ENCODE data around the gene BAK1.
A peak's percentile ranks its signal among the peaks of the same experiment; 100 is the strongest.

BAK1 gene

GRCh38 chr6:33586108-33586640 lies 6.1 kb upstream of the BAK1 start:
- no peak for DNase-seq (ENCODE audit: low spot score)

DNA sequence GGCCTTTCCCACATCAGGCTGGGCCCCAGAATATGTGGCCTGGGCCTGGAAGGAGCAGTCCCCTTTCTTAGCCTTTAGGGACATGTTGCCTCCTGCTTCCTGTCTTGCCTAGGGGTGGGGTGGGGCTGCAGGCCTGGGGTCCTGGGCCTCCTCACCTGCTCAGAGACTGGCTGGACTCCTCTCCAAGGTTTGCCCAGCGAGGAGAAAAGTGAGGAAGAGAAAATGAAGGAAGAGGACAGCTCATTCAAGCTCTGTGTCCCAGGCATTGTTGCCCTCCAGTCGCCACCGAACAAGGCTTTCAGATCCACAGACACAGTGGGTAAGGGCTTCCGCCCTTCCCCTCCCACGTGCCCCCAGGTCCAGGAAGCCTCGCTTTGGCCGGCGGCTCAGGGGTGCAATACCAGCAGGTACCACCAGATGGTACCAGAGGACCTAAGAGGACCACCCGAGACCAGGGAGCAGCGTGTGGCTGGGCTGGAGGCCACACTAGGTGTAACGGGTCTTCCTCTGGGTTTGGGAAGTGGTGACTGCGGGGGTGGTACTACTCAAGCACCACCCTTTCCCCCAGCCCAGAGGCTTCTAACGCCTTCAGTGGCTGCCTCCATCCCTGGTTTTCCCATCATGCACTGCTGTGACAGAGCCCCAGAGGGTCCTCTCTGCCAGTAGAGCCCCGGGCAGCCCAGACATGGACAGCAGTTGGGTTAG lies 5.5 kb upstream of the BAK1 start:
- peak; percentile 82 for DNase-seq (ENCODE audit: low spot score)

DNA sequence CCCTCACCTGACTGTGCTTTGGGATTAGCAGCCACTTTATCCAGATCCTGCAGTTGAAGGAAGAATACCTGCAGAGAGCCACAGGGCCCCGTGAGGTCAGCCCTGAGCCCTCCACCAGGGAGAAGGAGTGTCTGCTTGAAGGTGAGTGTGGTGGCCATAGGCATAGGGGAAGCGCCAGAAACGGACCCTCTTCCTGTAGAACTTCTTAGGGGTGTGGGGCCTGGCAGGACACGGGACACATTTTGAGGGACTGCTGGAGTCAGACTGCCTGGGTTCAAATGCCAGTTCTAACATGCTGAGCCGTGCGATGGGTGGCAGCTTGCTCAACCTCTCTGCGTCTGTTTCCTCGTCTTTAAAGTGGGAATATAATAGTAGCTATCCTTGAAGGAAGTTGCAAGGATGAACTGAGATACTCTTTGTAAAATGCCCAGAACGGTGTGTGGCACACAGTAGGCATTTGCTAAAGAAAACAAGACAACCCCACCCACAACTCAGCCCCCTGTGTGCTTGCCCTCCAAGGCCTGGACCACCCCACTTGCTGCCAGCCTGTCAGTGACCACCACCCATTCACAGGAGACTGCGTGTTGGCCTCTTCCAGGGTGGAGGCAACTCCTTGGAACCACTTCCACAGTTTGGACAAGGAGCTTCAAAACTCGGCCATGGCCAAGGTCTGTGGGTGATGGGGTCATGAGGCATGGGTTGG lies 4.8 kb upstream of the BAK1 start:
- DNase-seq (ENCODE audit: low spot score), result no peak

DNA sequence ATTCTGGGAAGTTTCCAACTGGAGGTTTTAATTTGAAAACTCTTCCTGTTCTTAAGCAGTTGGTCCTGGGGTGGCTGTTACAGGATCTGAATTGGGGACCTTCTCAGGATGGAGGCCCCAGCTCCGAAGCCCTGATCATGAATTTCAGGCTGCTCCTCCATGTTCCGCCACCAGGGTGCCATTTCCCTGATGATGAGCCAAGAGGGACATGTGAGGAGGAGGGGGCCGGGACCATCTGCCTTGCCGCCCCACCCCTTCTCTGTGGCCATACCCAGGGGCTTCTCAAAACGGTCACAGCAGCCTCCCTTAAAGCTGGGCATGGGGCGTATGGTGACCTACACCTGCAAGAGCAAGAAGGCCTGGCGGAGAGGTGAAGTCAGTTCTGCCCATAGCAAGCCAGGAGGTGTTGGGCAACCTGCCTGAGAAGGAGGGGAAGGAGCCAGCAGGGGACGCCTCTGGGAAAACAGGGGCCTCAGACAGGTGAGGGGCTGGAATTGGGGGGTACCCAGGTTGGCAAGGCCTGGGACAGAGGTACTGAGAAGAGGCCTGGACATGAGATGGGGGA lies 3.6 kb upstream of the BAK1 start:
- no peak for DNase-seq (ENCODE audit: low spot score)

DNA sequence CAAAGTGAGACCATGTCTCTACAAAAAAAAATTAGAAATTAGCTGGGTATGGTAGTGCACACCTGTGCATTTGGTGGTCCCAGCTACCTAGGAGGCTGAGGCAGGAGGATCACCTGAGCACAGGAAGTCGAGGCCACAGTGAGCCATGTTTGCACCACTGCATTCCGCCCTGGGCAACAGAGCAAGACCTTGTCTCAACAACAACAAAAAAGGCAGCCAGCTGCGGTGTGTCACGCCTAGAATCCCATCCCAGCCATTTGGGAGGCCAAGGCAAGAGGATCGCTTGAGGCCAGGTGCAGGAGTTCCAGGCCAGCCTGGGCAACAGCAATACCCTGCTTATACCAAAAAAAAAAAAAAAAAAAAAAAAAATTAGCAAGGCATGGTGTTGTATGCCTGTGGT lies 1.1 kb upstream of the BAK1 start:
- no peak for DNase-seq (ENCODE audit: low spot score)

DNA sequence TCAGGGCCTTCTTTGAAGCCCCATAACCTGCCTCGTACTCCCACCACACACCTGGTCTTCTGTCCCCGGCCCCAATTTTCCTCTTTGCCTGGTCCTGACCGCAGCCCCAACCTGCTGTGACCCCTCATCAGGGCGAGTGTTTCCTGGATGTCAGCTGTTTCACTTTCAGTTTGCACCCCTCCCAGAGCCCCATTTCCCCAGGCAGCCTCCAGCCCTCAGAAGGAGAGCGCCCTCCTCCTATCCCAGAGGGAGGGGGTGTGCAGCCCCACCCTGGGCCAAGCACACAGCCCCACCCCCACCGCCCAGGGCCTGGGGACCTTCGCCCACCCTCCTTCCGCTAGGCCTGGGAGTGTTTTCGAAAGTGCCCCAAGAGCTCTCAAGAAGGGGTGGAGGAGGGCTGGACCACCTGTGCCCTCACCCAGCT lies 1.5 kb downstream of the BAK1 start:
- no peak for DNase-seq (ENCODE audit: low spot score)

DNA sequence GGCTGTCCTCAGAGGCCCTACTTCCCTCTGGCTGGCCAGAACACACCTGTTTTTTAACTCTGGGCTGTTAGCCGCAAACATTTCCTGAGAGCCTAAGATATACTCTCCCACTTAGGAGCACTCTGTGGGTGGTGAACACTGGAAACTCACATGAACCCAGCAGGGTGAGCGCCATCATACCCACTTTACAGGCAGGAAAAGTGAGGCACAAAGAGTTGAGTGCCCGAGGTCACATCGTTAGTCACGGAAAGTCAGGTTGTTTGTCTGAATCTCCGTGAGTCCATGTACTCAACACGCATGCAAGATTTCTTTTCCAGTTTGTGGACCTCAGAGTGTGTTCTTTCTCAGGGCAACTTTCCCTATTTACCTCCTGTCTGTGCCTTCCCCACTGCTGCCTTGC lies 1.9 kb downstream of the BAK1 start:
- DNase-seq (ENCODE audit: low spot score), result no peak

GRCh38 chr6:33577718-33578117 lies 2.4 kb downstream of the BAK1 start:
- DNase-seq (ENCODE audit: low spot score), result no peak

DNA sequence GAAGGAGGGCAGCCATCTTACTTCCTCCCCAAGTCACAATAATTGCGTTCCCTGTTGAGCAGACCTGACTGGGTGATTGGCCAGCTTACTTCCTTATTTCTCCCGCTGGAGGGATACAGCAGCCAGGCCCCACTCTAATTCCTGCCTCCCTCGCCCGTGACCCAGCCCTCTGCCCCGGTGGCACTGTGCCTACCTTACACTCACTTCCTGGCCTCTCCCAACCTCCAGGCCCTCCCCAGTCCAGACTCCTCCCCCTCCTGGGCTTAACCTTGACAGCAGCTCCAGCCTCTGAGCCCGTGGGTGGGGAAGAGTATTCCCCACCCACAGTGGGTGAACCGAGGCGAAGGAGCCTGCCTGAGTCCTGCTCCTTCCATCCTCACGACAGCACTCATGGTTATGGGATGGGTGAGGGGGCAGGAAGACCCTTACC lies 3.0 kb downstream of the BAK1 start:
- DNase-seq (ENCODE audit: low spot score), result peak; percentile 75

- no peak for DNase-seq (ENCODE audit: low spot score)
These were observed 3.4 kb downstream of the BAK1 start for GRCh38 chr6:33576668-33577067.

DNA sequence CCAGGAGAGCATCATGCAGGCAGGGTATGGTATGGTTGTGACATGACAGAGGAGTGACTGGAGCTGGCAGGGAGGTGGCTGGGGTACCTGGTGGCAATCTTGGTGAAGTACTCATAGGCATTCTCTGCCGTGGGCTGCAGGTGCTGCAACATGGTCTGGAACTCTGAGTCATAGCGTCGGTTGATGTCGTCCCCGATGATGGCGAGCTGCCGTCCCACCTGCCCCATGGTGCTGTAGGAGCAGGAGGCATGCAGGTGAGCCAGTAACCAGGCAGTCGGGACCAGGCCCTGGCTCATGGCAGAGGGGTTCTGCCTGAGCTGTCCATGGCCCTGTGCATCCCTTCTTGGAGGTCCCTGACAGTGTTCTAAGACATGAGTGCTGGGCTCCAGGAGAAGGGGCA lies 4.9 kb downstream of the BAK1 start:
- no peak for DNase-seq (ENCODE audit: low spot score)

DNA sequence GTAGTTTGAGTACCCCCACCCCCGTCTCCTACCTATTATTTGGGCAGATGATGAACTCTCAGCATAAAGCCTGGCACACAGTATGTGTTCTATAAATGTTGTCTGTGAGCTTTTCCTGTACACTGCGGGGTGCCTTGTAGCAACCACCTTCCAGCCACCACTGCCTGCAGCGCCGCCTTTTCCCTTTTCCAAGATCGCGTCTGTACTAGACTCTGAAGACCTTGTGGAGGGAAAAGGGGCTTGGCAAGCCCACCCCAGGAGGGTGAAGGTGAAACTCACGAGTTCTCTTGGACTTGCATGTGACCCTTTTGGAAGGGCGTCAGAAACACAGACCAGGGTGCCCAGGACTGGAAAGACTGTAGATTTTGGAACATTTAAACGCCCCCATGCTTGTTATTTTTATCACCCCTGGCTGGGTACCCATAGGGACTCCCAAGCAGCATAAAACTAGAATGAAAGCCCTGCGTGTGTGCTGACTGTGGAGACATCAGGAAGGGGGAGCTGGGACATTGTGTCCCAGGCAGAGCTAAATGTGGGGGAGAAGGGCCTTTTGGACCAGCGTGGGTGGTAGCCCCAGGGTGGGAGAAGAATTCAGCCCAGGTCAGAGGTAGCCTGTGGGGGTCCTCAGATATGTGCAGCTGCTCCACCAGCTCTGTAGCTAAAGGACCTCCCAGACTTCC lies 8.3 kb downstream of the BAK1 start:
- DNase-seq (ENCODE audit: low spot score), result no peak

DNA sequence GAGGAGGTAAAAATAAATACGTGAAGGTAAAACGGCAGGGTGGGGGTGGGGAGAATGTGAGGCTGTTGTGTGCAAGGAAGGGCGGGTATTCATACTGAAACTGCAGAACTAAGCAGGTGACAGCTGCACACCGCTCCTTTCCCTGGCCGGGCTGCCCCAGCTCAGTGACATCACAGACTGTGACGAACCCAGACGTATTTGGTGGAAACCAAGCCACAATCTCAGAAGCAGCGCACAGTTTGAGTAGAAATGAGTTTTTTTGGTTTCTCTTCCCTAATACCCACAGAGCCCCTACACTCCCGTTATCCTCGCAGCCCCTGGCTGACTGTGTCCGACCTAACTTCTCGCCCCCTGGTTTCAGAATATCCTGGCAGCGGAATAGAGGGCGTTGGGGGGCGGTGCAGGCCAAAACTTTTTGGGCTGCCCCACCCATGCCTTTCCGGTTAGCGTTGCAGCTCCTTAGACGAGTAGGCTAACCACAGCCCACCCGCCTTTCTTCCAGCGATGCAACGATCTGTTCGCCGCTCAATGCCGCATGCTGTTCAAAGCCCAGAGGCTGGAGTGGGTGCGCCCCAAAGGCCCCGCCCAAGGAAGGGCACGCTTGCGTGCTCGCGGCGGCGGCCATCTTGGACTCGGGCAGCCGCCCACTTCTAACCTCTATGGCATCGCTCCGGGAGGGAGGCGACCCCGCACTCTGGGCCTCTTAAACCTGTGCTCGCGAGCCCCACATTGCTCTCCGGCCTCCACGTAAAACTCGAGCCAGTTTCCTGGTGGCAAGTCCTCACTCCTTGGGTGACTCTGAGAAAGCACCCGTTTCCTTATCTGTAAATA lies 9.1 kb downstream of the BAK1 start:
- peak; percentile 69 for DNase-seq (ENCODE audit: low spot score)

DNA sequence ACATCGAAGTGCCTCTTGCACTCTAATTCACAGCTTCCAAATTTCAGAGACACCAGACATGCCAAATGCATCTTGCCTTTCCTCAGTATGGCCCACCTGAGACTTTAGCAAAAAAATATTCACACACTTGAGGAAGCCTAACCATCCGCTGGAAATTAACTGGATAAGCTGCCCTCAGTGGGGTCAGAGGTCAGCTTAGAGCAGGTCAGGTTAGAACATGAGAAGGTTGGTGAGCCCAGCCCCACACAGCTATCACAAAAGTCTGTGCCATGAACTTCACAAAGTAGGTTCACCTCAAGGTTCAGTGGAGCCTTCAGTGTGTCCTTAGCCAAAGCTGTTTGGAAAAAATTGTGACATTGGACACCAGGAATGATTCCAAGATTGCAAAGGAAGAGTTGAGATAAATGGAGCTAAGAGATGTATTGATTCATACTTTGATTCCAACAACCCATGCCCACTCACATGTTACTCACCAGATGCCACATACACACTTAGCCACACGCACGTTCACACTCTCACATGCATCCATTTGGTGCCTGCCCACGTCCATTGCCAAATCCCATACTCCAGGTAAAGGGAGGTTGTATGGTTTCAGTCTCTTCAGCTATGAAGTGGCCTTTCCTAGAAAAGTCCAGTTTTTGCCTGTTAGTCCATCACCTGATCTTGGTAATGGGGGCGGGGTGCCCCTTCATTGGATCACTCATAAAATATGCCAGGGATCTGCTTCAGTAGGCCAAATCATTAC lies 11.1 kb downstream of the BAK1 start:
- no peak for DNase-seq (ENCODE audit: low spot score)

DNA sequence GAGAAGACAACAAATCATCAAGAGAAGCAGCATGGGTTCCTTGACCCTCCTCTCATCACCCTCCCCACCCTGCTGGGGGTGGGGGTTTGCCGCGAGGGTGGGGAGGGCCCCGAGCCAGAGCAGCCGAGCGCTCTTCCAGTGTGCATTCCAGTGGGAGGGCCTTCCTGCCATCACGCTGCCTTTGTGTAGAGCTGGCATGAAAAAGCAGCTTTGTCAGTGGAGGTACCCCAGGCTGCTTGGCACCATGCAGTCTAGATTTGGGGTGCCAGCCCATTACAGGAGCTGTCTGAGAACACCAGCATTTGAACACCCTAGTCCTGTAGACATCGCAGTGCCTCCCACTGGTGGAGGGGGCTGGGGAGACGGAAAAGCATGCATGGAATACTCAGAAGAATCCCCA lies 12.2 kb downstream of the BAK1 start:
- DNase-seq (ENCODE audit: low spot score), result no peak

DNA sequence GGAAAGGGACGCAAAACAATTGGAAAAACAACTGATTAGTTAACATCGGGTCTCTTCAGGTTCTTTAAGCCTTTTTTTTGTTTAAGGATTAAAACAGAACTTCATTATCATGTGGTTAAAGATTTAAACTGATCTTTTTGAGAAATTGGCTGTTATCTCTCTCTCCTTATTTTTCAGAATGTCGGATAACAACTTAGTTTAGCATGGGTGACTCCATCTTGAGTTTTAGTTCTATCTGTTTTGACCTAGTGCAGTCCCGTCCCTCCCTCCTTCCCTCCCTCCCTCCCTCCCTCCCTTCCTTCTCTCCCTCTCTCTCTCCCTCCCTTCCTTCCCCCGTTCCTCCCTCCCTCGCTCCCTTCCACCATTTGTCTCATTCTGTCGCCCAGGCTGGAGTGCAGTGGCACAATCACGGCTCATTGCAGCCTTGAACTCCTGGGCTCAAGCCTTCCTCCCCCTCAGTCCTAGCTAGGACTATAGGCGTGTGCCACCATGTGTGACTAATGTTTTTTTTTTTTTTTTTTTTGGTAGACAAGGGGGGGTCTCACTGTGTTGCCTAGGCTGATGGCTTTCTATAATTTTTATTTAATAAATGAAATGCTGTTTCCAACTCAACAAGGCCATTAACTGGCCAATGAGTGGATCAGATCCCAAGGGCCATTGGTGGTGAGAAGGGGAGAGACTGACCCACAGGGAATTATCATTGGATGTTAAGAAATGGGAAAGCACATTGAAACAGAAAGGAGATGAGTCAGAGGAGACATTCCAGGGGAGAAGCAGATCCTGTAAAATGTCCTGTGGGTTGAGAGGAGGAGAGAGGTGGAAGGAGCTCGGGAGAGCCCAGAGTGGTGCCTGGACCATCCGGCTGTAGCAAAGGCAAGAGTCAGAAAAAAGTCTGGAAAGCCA lies 13.6 kb downstream of the BAK1 start:
- peak; percentile 74 for DNase-seq (ENCODE audit: low spot score)

GRCh38 chr6:33558801-33559200 lies 21.3 kb downstream of the BAK1 start:
- no peak for DNase-seq (ENCODE audit: low spot score)

GRCh38 chr6:33557376-33557775 lies 22.7 kb downstream of the BAK1 start:
- no peak for DNase-seq (ENCODE audit: low spot score)

DNA sequence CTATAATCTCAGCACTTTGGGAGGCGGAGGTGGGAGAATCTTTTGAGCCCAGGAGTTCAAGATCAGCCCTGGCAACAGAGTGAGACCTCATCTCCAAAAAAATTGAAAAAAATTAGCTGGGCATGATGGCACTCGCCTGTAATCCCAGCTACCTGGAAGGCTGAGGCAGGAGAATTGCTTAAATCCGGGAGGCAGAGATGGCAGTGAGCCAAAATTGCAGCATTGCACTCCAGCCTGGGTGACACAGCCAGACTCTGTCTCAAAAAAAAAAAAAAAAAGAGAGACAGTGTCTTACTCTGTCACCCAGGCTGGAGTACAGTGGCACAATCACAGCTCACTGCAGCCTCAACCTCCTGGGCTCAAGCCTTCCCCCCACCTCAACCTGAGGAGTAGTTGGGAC lies 27.2 kb downstream of the BAK1 start:
- DNase-seq (ENCODE audit: low spot score), result peak; percentile 16

- no peak for DNase-seq (ENCODE audit: low spot score)
These were observed 27.8 kb downstream of the BAK1 start for GRCh38 chr6:33552252-33552651.

Measured in kidney tubule cell (primary cell).